K562 (cell line): ENCODE data around the gene PAFAH2. TPM values are rescaled to one million over a fixed set of nuclear protein-coding genes. Genes with fewer than 3 reads are reported as not detected.

Source experiments
- BRCA1 ChIP-seq, 2 experiments: fragments of 450-650 bp in 1 of 2; sonication (generic) in 1 of 2; formaldehyde crosslinking in 1 of 2; IDR thresholded peaks; 2 replicates each; pipeline versions ENCODE4 v1.5.0 to v1.6.1; 2017 to 2020; ENCODE audit warnings: mild to moderate bottlenecking in 1 of 2, missing genetic modification reagents in 1 of 2
- CBX3 ChIP-seq, 2 experiments: IDR thresholded peaks; 1 replicate in 1 of 2; 2 replicates in 1 of 2; pipeline ENCODE4 v1.6.1; 2012; ENCODE audit warnings: inconsistent platforms in 2 of 2, low read length in 2 of 2, borderline replicate concordance in 1 of 2, control low read depth in 1 of 2
- FOXP4 ChIP-seq: sonication (generic); formaldehyde crosslinking; IDR thresholded peaks from 2 replicates; pipeline ENCODE4 v1.8.0; 2022; ENCODE audit warnings: mild to moderate bottlenecking, missing genetic modification reagents, borderline replicate concordance
- JUND ChIP-seq, 2 experiments: IDR thresholded peaks; 2 replicates in 1 of 2; 3 replicates in 1 of 2; pipeline ENCODE4 v1.6.1; 2011; ENCODE audit warnings: borderline replicate concordance in 2 of 2, low read depth in 2 of 2, low read length in 2 of 2, improper control_type of control experiment in 1 of 2, missing biosample characterization in 1 of 2, missing genetic modification characterization in 1 of 2, missing genetic modification reagents in 1 of 2
- NKRF ChIP-seq: fragments of 450-650 bp; IDR thresholded peaks from 2 replicates; pipeline ENCODE4 v1.6.1; 2016; ENCODE audit warnings: borderline replicate concordance
- NR2C1 ChIP-seq, 2 experiments: fragments of 450-650 bp; IDR thresholded peaks; 2 replicates each; pipeline ENCODE4 v1.6.1; 2017; ENCODE audit warnings: mild to moderate bottlenecking in 2 of 2, antibody characterized with exemption in 1 of 2, inconsistent platforms in 1 of 2, missing compliant biosample characterization in 1 of 2, missing genetic modification characterization in 1 of 2
- RFX5 ChIP-seq: IDR thresholded peaks from 2 replicates; pipeline ENCODE4 v1.6.1; 2011; ENCODE audit warnings: low read depth, mild to moderate bottlenecking, improper control_type of control experiment, low read length
- SMAD1 ChIP-seq: fragments of 150-350 bp; IDR thresholded peaks from 2 replicates; pipeline ENCODE4 v1.6.1; 2014; ENCODE audit warnings: low read length, low read depth; ENCODE audit not compliant: partially characterized antibody
- SMAD2 ChIP-seq: fragments of 150-350 bp; IDR thresholded peaks from 2 replicates; pipeline ENCODE4 v1.6.1; 2014; ENCODE audit warnings: low read depth, mild to moderate bottlenecking, low read length
- SMARCA4 ChIP-seq: fragments of 450-650 bp; IDR thresholded peaks from 2 replicates; pipeline ENCODE4 v1.6.1; 2016
- TAL1 ChIP-seq: fragments of 450-650 bp; IDR thresholded peaks from 2 replicates; pipeline ENCODE4 v1.6.1; 2016; ENCODE audit warnings: mild to moderate bottlenecking
- TOE1 ChIP-seq, 2 experiments: fragments of 450-650 bp in 1 of 2; sonication (generic) in 1 of 2; formaldehyde crosslinking in 1 of 2; IDR thresholded peaks; 2 replicates each; pipeline versions ENCODE4 v1.7.1 to v1.8.0; 2016 to 2022; ENCODE audit warnings: borderline replicate concordance in 2 of 2, mild to moderate bottlenecking in 2 of 2, antibody characterized with exemption in 1 of 2, inconsistent platforms in 1 of 2, low read depth in 1 of 2, missing genetic modification reagents in 1 of 2, moderate library complexity in 1 of 2
- ZFP36 ChIP-seq: fragments of 150-350 bp; IDR thresholded peaks from 2 replicates; pipeline ENCODE4 v1.6.1; 2018; ENCODE audit warnings: low read length, low read depth; ENCODE audit not compliant: partially characterized antibody
- ZKSCAN1 ChIP-seq: fragments of 150-350 bp; IDR thresholded peaks from 2 replicates; pipeline ENCODE4 v1.6.1; 2016; ENCODE audit warnings: low read depth, low read length
- ZNF695 ChIP-seq: fragments of 450-650 bp; formaldehyde crosslinking; IDR thresholded peaks from 2 replicates; pipeline ENCODE4 v1.4.0; 2020; ENCODE audit warnings: mild to moderate bottlenecking, moderate library complexity
- ZNF740 ChIP-seq, 3 experiments: fragments of 200-800 bp in 1 of 3; sonication (Bioruptor generic) in 1 of 3; sonication (generic) in 1 of 3; formaldehyde crosslinking in 1 of 3; IDR thresholded peaks; 2 replicates each; pipeline versions ENCODE4 v1.6.1 to v1.8.0; 2016 to 2022; ENCODE audit warnings: mild to moderate bottlenecking in 2 of 3, missing compliant biosample characterization in 2 of 3, missing genetic modification characterization in 2 of 3, missing genetic modification reagents in 1 of 3
- polyA plus RNA-seq, 8 experiments: library from polyadenylated mRNA; depleted of rRNA in 4 of 8; stranded (reverse) in 5 of 8; unstranded in 3 of 8; fragments of >200 nt; fragmentation: Nextera tagmentation in 2 of 8; fragmentation: Illumina TruSeq in 1 of 8; extraction: Ambion mirVana in 2 of 8; extraction: Trizol in 1 of 8; gene quantifications; 2 replicates each; pipeline versions ENCODE4 v1.2.1 to v1.2.3, GENCODE V29; 2011 to 2014; ENCODE audit warnings: inconsistent platforms in 1 of 8, missing spikeins in 1 of 8
- total RNA-seq, 7 experiments: library from RNA; depleted of rRNA in 6 of 7; stranded (reverse); fragments of >200 nt in 6 of 7; fragmentation: Illumina TruSeq in 2 of 7; extraction: Trizol in 2 of 7; gene quantifications; 2 replicates each; pipeline versions ENCODE4 v1.2.1 to v1.2.3, GENCODE V29; 2011 to 2021; ENCODE audit warnings: low replicate concordance in 1 of 7

PAFAH2 gene
- total and polyA plus RNA-seq, 9 of the 15 experiments (the other 6 are each of a cell fraction or from before 2014, with no cell fraction given): 4.2 to 10.9 (median 6.8) TPM

- peak; percentile 71; the same call in 1 of the 2 replicates for TF ChIP-seq NKRF
- TF ChIP-seq SMARCA4: peak; percentile 67
- TF ChIP-seq SMAD1: no peak
- TF ChIP-seq JUND (IDR thresholded peaks at IDR 0.05; ENCODE audit: borderline replicate concordance, low read depth, low read length): peak; percentile 87; the same call in 1 of the 2 replicates
- TF ChIP-seq JUND (tag; IDR thresholded peaks at IDR 0.05; ENCODE audit: borderline replicate concordance, low read depth, low read length): peak; percentile 76; the same call in 2 of the 3 replicates
- TF ChIP-seq ZNF740 (CRISPR knock-in tag; IDR thresholded peaks at IDR 0.05): peak; percentile 60
- no peak; a peak in 1 of 4 replicates for TF ChIP-seq ZNF740 (tag; IDR thresholded peaks at IDR 0.05)
- TF ChIP-seq FOXP4: no peak
- peak; percentile 33; the same call in 1 of the 2 replicates for TF ChIP-seq SMAD2
- TF ChIP-seq TOE1 (IDR thresholded peaks at IDR 0.05; ENCODE audit: borderline replicate concordance): peak; percentile 89
- peak; percentile 97 for TF ChIP-seq TOE1 (CRISPR knock-in tag; IDR thresholded peaks at IDR 0.05; ENCODE audit: borderline replicate concordance, low read depth)
- TF ChIP-seq ZKSCAN1: peak; percentile 87
- TF ChIP-seq RFX5: peak; percentile 67; the same call in 1 of the 2 replicates
- no peak for TF ChIP-seq BRCA1 (IDR thresholded peaks at IDR 0.05)
- TF ChIP-seq BRCA1 (CRISPR knock-in tag; IDR thresholded peaks at IDR 0.05): no peak
- TF ChIP-seq NR2C1 (IDR thresholded peaks at IDR 0.05): peak; percentile 91
- peak; percentile 97 for TF ChIP-seq NR2C1 (tag; IDR thresholded peaks at IDR 0.05)
- TF ChIP-seq ZFP36: no peak
- no peak for TF ChIP-seq ZNF695
- TF ChIP-seq CBX3 (IDR thresholded peaks at IDR 0.05; ENCODE audit: borderline replicate concordance in 1 of 2, low read length in 2 of 2): peak in 1 of 2 experiments; percentile 97; a peak in 2 of 3 replicates
- TF ChIP-seq TAL1: peak; percentile 48
Observed at GRCh38 chr1:25997828-25998761, at the start of gene PAFAH2 (continued).
